HG03432 (cell line): ENCODE results near the gene IL24.
"Not testable (repeated sequence)": the region's sequence is repeated elsewhere in the genome, so short reads cannot be mapped to it uniquely, and the experiment has no call there.

Experiments
- ATAC-seq: cut with Tn5 transposase; IDR thresholded peaks from one replicate; pipeline ENCODE4 v1.9.1; 2021; ENCODE audit warnings: mild to moderate bottlenecking, moderate library complexity; ENCODE audit not compliant: unreplicated experiment

IL24 gene

GRCh38 chr1:206923961-206924557, 26.8 kb downstream of the IL24 start:
- ATAC-seq, result not testable (repeated sequence)

GRCh38 chr1:206924592-206925105, 27.4 kb downstream of the IL24 start:
- ATAC-seq, result peak; percentile 22

GRCh38 chr1:206925106-206925736, 28.0 kb downstream of the IL24 start:
- ATAC-seq, result peak; percentile 58

GRCh38 chr1:206926286-206926685, 29.0 kb downstream of the IL24 start:
- no peak for ATAC-seq

- no peak for ATAC-seq
Measured at GRCh38 chr1:206929524-206929923, 32.3 kb downstream of the IL24 start.

- peak; percentile 81 for ATAC-seq
Measured at GRCh38 chr1:206930210-206930798, 33.1 kb downstream of the IL24 start.

- no peak for ATAC-seq
Measured at GRCh38 chr1:206931709-206932108, 34.5 kb downstream of the IL24 start.

GRCh38 chr1:206932177-206932576, 34.9 kb downstream of the IL24 start:
- no peak for ATAC-seq

- ATAC-seq, result no peak
Measured at GRCh38 chr1:206933333-206933945, 36.2 kb downstream of the IL24 start.

GRCh38 chr1:206935491-206936067, 38.3 kb downstream of the IL24 start:
- no peak for ATAC-seq

- ATAC-seq, result no peak
Measured at GRCh38 chr1:206937425-206937824, 40.2 kb downstream of the IL24 start.

GRCh38 chr1:206939131-206939530, 41.9 kb downstream of the IL24 start:
- ATAC-seq, result no peak

GRCh38 chr1:206939841-206940587, 42.8 kb downstream of the IL24 start:
- no peak for ATAC-seq

GRCh38 chr1:206940588-206940936, 43.3 kb downstream of the IL24 start:
- no peak for ATAC-seq

GRCh38 chr1:206941766-206942418, 44.6 kb downstream of the IL24 start:
- ATAC-seq, result no peak

GRCh38 chr1:206944703-206945102, 47.5 kb downstream of the IL24 start:
- ATAC-seq, result no peak

- no peak for ATAC-seq
Measured at GRCh38 chr1:206945779-206946178, 48.5 kb downstream of the IL24 start.

- no peak for ATAC-seq
Measured at GRCh38 chr1:206946261-206946660, 49.0 kb downstream of the IL24 start, which contains the start of gene PIGR. Gene PIGR, minus strand, starts transcription at chr1:206946466. Its CDS starts 5,935 bp downstream, at chr1:206940531.

GRCh38 chr1:206947255-206947654, 50.0 kb downstream of the IL24 start:
- no peak for ATAC-seq

GRCh38 chr1:206949208-206949607, 52.0 kb downstream of the IL24 start:
- ATAC-seq, result no peak
